Measurements from ENCODE around the gene SDR42E2.
"Not testable (repeated sequence)": the region's sequence is repeated elsewhere in the genome, so short reads cannot be mapped to it uniquely, and the experiment has no call there.

Gene SDR42E2

GRCh38 chr16:22163806-22164205 lies 1.5 kb downstream of the SDR42E2 start:
- no peak for DNase-seq

- DNase-seq, result no peak
Measured at GRCh38 chr16:22164482-22164881, 2.2 kb downstream of the SDR42E2 start.

GRCh38 chr16:22165508-22166285 lies 3.4 kb downstream of the SDR42E2 start:
- no peak for DNase-seq

- no peak for DNase-seq
Measured at GRCh38 chr16:22171953-22172352, 9.6 kb downstream of the SDR42E2 start.

GRCh38 chr16:22172642-22173041 lies 10.3 kb downstream of the SDR42E2 start:
- not testable (repeated sequence) for DNase-seq

- DNase-seq, result no peak
Measured at GRCh38 chr16:22174642-22175041, 12.3 kb downstream of the SDR42E2 start.

GRCh38 chr16:22177968-22178930 lies 15.9 kb downstream of the SDR42E2 start:
- DNase-seq, result no peak

GRCh38 chr16:22181426-22181825 lies 19.1 kb downstream of the SDR42E2 start:
- no peak for DNase-seq

GRCh38 chr16:22181843-22182242 lies 19.5 kb downstream of the SDR42E2 start:
- DNase-seq, result no peak

- DNase-seq, result no peak
Measured at GRCh38 chr16:22183335-22183734, 21.0 kb downstream of the SDR42E2 start.

GRCh38 chr16:22183901-22184614 lies 21.8 kb downstream of the SDR42E2 start:
- DNase-seq, result no peak

- no peak for DNase-seq
Measured at GRCh38 chr16:22184615-22184968, 22.3 kb downstream of the SDR42E2 start.

- DNase-seq, result no peak
Measured at GRCh38 chr16:22186517-22186916, 24.2 kb downstream of the SDR42E2 start.

- no peak for DNase-seq
Measured at GRCh38 chr16:22188267-22188594, 25.9 kb downstream of the SDR42E2 start.

GRCh38 chr16:22188595-22189442 lies 26.5 kb downstream of the SDR42E2 start:
- DNase-seq, result peak; percentile 57

GRCh38 chr16:22189473-22190080 lies 27.3 kb downstream of the SDR42E2 start:
- DNase-seq, result peak; percentile 35

- no peak for DNase-seq
Measured at GRCh38 chr16:22190081-22190775, 27.9 kb downstream of the SDR42E2 start.

- DNase-seq, result peak; percentile 95
Measured at GRCh38 chr16:22190776-22191531, 28.6 kb downstream of the SDR42E2 start.

GRCh38 chr16:22191532-22192260 lies 29.4 kb downstream of the SDR42E2 start:
- no peak for DNase-seq

Data from GF-D8 (cell line).